ENCODE data around the gene KCNJ10. TPM values are rescaled to one million over a fixed set of nuclear protein-coding genes. Genes with fewer than 3 reads are reported as not detected.
A peak's percentile ranks its signal among the peaks of the same experiment; 100 is the strongest.

Gene KCNJ10
- total and polyA plus RNA-seq, 8 donors, result 0.05 to 0.09 (median 0.08) TPM; not detected in 5

DNA sequence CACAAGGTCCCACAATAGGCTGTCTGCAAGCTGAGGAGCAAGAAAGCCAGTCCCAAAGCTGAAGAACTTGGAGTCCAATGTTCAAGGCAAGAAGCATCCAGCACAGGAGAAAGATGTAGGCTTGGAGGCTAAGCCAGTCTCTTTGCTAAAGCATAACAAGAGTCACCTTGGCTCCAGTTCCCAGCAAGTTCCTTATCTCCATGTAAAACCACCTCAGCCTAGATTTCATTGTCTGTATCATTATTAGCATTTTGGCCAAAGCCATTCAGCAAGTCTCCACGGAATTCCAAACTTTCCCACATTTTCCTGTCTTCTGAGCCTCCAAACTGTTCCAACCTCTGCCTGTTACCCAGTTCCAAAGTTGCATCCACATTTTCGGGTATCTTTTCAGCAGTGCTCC lies 75.1 kb downstream of the KCNJ10 start:
- FAIRE-seq, result no peak
- intact Hi-C loops (cut with DNase I), result no loop called here
- WGBS, 2 donors, result 73 to 77% methylated on average over 2 of the region's 2 CpGs

DNA sequence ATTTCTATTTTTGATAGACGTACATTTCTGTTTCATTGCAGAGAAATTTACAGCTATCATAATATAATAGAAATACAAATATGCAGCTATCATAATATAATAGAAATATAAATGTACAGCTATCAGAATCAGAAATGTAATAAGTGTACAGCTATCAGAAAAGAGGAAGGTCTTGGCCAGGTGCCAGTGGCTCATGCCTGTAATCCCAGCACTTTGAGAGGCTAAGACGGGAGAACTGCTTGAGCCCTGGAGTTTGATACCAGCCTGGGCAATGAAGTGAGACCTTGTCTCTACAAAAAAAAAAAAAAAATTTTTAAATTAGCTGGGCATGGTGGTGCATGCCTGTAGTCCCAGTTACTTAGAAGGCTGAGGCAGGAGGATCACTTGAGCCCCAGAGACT lies 76.0 kb downstream of the KCNJ10 start:
- H3K9me3 ChIP-seq, result no peaks in the 10 kb centered on the region
- H3K4me1 ChIP-seq, result no peaks in the 10 kb centered on the region
- TF ChIP-seq, protein P1, sequence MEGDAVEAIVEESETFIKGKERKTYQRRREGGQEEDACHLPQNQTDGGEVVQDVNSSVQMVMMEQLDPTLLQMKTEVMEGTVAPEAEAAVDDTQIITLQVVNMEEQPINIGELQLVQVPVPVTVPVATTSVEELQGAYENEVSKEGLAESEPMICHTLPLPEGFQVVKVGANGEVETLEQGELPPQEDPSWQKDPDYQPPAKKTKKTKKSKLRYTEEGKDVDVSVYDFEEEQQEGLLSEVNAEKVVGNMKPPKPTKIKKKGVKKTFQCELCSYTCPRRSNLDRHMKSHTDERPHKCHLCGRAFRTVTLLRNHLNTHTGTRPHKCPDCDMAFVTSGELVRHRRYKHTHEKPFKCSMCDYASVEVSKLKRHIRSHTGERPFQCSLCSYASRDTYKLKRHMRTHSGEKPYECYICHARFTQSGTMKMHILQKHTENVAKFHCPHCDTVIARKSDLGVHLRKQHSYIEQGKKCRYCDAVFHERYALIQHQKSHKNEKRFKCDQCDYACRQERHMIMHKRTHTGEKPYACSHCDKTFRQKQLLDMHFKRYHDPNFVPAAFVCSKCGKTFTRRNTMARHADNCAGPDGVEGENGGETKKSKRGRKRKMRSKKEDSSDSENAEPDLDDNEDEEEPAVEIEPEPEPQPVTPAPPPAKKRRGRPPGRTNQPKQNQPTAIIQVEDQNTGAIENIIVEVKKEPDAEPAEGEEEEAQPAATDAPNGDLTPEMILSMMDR (IDR thresholded peaks at IDR 0.05), result no peak
- FAIRE-seq, result no peak
- H3K36me3 ChIP-seq, result no peaks in the 10 kb centered on the region
- WGBS, 2 donors, result 34 to 65% methylated on average over 2 of the region's 2 CpGs
- H3K27ac ChIP-seq, result no peak overlapping the region
- intact Hi-C loops (cut with DNase I), result no loop called here
- no peak for DNase-seq
- no peaks in the 10 kb centered on the region for H3K27me3 ChIP-seq
- no peak overlapping the region for H3K4me3 ChIP-seq
- no peak for ATAC-seq

More for the DNA sequence above, 75.1 kb downstream of the KCNJ10 start:
- Histone ChIP-seq H3K27me3 (no peaks in the 10 kb centered on the region), H3K36me3 (no peaks in the 10 kb centered on the region), H3K4me3 (no peak overlapping the region), H3K9me3 (no peaks in the 10 kb centered on the region), H3K4me1 (no peaks in the 10 kb centered on the region), H3K27ac (no peak overlapping the region)
- no peak for ATAC-seq
- TF ChIP-seq, protein P1 (IDR thresholded peaks at IDR 0.05), result no peak
- DNase-seq, result no peak

DNA sequence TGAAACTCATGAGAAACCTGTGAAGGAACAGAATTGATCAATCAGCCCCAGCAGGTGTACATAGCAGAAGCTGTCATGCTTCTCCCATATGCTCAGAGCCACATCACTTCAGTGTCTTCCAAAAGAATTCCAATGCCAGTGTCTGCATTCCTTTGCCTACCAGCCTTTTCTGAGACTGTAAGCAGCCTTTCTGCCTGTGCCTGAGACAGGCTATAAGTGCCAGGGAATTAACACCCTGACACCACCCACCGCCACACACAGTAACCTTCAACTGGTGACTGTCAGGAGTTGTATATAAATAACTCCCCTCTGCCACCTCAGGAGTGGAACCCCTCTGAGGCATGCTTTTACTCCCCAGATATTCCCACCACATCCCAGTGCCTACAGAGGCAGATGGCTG lies 77.8 kb downstream of the KCNJ10 start:
- Histone ChIP-seq H3K36me3 (no peaks in the 10 kb centered on the region), H3K27ac (no peak overlapping the region), H3K4me1 (no peaks in the 10 kb centered on the region), H3K27me3 (no peaks in the 10 kb centered on the region), H3K9me3 (no peaks in the 10 kb centered on the region), H3K4me3 (no peak overlapping the region)
- TF ChIP-seq, protein P1 (IDR thresholded peaks at IDR 0.05), result no peak
- 90 to 96% methylated on average over 1 of the region's 1 CpG for WGBS, 2 donors
- intact Hi-C loops (cut with DNase I), result no loop called here
- ATAC-seq, result no peak
- no peak for DNase-seq
- FAIRE-seq, result no peak

DNA sequence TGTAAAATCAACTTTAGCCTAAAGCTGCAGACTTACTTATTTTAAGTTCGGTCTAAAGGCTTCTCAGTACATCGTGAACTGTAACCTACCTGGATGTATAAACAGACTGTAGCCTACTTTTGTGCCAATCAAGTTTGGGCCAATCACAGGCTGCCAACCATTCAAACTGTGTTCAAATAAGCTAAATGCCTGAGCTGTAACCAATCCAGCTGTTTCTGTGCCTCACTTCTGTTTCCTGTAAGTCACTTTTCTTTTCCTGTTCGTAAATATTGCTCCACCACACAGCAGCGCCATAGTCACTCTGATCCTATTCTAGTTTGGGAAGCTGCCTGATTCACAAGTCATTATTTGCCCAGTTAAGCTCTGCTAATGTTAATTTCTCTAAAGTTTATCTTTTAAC lies 78.4 kb downstream of the KCNJ10 start:
- TF ChIP-seq, protein P1 (IDR thresholded peaks at IDR 0.05), result no peak
- no peaks in the 10 kb centered on the region for H3K4me1 ChIP-seq
- H3K36me3 ChIP-seq, result no peaks in the 10 kb centered on the region
- intact Hi-C loops (cut with DNase I), result no loop called here
- H3K27ac ChIP-seq, result no peak overlapping the region
- ATAC-seq (peak in 2 of 4 donors; percentile 41 to 77), DNase-seq (no peak), FAIRE-seq (no peak)
- H3K4me3 ChIP-seq, result no peak overlapping the region
- 76 to 79% methylated on average over 4 of the region's 4 CpGs for WGBS, 2 donors
- H3K27me3 ChIP-seq, result no peaks in the 10 kb centered on the region
- H3K9me3 ChIP-seq, result no peaks in the 10 kb centered on the region

DNA sequence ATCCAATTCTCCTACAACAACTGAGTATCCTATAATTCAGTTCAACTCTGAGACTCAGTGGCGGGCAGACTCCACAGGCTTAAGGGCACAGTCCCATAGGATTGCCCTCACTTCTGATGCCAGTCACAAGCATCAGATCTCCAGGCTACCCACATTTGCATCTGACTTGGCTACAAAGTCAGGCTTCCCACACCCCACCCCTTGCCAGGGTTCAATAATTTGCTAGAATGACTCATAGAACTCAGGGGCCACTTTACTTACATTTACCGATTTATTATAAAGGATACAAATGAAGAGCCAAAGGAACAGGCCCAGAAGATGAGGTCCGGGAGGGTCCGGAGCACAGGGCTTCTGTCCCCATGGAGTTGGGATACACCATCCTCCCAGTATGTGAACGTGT lies 80.0 kb downstream of the KCNJ10 start:
- H3K27me3 ChIP-seq, result no peaks in the 10 kb centered on the region
- FAIRE-seq (no peak), ATAC-seq (no peak), DNase-seq (no peak)
- H3K36me3 ChIP-seq, result no peaks in the 10 kb centered on the region
- TF ChIP-seq, protein P1 (IDR thresholded peaks at IDR 0.05), result no peak
- no peaks in the 10 kb centered on the region for H3K9me3 ChIP-seq
- 79 to 85% methylated on average over 5 of the region's 5 CpGs for WGBS, 2 donors
- H3K4me3 ChIP-seq, result no peak overlapping the region
- intact Hi-C loops (cut with DNase I), result no loop called here
- H3K4me1 ChIP-seq, result no peaks in the 10 kb centered on the region
- no peak overlapping the region for H3K27ac ChIP-seq

All from pancreas (tissue), 10 donors.